ENCODE measurements around the gene ITPR3.

DNA sequence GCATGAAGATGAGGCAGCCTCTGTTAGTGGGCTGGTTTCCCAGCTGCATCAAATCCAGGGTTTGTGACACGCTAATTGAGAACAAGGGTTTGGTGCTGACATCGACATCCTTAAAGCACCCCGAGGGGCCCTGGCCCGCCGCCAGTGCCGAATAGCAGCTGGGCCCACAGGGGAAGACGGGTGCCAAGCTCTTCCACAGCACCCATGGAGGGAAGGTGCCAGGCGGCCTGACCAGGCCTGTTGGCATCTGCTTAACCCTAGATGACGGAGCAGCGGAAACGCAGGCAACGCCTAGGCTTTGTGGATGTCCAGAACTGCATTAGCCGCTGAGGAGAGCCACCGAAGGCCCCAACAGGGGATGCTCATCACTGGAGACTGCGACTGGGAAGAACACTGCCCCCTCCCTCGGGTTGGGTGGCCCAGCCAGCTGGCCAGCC, 74.3 kb downstream of the ITPR3 start:
- TF ChIP-seq POLR2AphosphoS5 (IDR thresholded peaks at IDR 0.05) (no peak), POLR2A (IDR thresholded peaks at IDR 0.05) (no peak), EP300 (IDR thresholded peaks at IDR 0.05) (no peak)
- TF ChIP-seq, protein P1, sequence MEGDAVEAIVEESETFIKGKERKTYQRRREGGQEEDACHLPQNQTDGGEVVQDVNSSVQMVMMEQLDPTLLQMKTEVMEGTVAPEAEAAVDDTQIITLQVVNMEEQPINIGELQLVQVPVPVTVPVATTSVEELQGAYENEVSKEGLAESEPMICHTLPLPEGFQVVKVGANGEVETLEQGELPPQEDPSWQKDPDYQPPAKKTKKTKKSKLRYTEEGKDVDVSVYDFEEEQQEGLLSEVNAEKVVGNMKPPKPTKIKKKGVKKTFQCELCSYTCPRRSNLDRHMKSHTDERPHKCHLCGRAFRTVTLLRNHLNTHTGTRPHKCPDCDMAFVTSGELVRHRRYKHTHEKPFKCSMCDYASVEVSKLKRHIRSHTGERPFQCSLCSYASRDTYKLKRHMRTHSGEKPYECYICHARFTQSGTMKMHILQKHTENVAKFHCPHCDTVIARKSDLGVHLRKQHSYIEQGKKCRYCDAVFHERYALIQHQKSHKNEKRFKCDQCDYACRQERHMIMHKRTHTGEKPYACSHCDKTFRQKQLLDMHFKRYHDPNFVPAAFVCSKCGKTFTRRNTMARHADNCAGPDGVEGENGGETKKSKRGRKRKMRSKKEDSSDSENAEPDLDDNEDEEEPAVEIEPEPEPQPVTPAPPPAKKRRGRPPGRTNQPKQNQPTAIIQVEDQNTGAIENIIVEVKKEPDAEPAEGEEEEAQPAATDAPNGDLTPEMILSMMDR (IDR thresholded peaks at IDR 0.05) = no peak
